GM12892 (cell line): ENCODE results near the gene ANKRD9.
"Not testable (repeated sequence)": the region's sequence is repeated elsewhere in the genome, so short reads cannot be mapped to it uniquely, and the experiment has no call there.

Experiments
- DNase-seq: peaks from one replicate; pipeline ENCODE4 v3.0.0; 2011; ENCODE audit not compliant: insufficient read length
- FAIRE-seq: peaks from 2 replicates; lab custom pipeline; 2011; peaks lifted over from hg19 to GRCh38; lab: Jason Lieb, UNC
- POLR2A ChIP-seq: IDR thresholded peaks from 2 replicates; pipeline ENCODE4 v1.6.1; 2011; ENCODE audit warnings: low read depth, low read length, control low read depth
- POLR2AphosphoS5 ChIP-seq: IDR thresholded peaks from 2 replicates; pipeline ENCODE4 v1.6.1; 2011; ENCODE audit warnings: low read depth, low read length, control low read depth
- TAF1 ChIP-seq: IDR thresholded peaks from 2 replicates; pipeline ENCODE4 v1.6.1; 2011; ENCODE audit warnings: low read depth, mild to moderate bottlenecking, control low read depth, low read length, borderline replicate concordance

The ANKRD9 gene

DNA sequence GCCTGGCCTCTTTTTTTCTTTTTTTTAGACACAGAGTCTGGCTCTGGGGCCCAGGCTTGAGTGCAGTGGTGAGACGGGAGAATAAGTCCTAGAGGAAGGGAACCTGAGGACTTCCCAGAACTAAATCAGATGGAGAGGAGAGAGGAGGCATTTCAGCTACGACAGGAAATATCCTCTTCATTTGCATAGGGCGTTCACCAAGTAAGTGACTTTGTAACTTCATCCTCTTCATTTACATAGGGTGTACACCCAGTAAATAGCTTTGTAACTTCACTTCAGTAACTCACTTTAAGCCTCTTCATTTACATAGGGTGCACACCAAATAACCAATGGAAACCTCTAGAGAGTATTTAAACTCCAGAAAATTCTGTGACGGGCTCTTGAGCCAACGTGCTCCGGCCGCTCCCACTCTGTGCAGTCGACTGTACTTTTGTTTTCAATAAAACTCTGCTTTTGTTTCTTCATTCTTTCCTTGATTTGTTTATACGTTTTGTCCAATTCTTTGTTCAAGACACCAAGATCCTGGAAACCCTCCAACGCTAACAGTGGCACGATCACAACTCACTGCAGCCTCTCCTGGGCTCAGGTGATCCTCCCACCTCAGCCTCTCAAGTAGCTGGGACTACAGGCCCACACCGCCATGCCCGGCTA is 21.4 kb upstream of the ANKRD9 start:
- TF ChIP-seq POLR2AphosphoS5, result no peak
- TF ChIP-seq TAF1, result no peak
- TF ChIP-seq POLR2A, result no peak
- DNase-seq, result peak; percentile 11
- FAIRE-seq, result no peak

DNA sequence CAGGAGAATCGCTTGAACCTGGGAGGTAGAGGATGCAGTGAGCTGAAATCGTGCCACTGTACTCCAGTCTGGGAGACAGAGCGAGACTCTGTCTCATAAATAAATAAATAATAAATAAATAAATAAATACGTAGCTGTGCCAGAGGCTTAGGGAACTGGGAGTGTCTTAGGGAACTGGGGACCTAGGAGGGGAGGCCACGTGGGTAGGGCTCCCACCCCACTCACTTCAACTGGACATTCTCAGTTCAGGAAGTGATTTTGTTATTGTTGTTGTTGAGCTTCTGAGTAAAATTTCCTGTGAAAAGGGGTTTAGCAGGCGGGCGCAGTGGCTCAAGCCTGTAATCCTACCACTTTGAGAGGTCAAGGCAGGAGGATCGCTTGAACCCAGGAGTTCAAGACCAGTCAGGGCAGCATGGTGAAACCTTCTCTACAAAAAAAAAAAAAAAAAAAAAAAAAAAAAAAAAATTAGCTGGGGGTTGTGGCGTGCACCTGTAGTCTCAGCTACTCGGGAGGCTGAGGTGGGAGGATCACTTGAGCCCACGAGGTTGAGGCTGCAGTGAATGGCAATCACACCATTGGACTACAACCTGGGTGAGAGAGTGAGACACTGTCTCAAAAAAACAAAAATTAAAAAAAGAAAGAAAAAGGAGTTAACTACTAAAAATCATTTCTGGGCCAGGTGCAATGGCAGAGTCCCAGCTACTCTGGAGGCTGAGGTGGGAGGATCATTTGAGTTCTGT is 19.0 kb upstream of the ANKRD9 start:
- TF ChIP-seq TAF1 (no peak), POLR2AphosphoS5 (no peak), POLR2A (no peak)
- DNase-seq (no peak), FAIRE-seq (no peak)

DNA sequence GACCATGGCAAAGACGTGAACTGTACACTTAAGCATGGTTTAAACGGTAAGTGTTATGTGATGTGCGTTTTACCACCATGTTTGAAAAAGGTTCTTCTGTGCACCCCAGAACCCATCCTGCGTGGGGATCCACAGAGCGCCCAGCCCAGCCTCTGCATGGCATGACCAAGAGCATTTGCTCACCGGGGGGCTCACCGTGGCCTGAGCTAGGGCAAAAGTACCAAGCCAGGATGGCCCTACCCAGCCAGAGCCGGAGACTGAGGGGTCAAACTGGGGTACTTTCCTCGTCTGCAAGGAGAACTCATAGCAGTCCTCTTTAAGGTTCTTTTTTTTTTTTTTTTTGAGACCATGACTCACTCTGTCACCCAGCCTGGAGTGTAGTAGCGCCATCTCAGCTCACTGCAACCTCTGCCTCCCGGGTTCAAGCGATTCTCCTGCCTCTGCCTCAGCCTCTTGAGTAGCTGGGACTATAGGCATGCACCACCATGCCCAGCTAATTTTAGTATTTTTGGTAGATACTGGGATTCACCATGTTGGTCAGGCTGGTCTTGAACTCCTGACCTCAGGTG is 16.4 kb upstream of the ANKRD9 start:
- TF ChIP-seq POLR2A (no peak), POLR2AphosphoS5 (no peak), TAF1 (no peak)
- DNase-seq, result no peak

DNA sequence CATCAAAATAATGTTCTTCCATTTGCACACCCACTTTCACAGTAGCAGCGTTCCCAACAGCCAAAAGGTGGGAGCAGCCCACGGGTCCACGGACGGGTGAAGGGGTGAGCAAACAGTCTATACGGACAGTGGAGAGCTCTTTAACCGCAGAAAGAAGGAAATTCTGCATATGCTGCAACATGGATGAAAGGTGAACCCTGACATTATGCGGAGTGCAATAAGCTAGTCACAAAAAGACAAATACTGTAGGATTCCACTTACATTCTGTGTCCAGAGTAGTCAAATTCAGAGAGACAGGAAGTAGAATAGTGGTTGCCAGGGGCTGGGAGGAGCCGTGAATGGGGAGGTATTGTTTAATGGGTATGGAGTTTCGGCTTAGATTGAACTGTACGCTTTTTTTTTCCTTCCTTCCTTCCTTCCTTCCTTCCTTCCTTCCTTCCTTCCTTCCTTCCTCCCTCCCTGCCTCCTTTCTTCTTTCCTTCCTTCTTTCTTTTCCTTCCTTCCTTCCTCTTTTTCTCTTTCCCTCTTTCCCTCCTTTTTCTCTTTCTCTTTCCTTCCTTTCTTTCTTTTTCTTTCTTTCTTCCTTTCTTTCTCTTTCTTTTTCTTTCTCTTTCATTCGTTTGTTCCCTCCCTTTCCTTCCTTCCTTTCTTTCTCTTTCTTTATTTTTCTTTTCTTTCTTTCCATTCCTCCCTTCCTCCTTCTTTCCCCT is 15.8 kb upstream of the ANKRD9 start:
- no peak for DNase-seq
- TF ChIP-seq POLR2A, result no peak
- TF ChIP-seq POLR2AphosphoS5, result no peak
- no peak for TF ChIP-seq TAF1
- peak; percentile 17 for FAIRE-seq

More for the DNA sequence above, 16.4 kb upstream of the ANKRD9 start:
- FAIRE-seq, result no peak

DNA sequence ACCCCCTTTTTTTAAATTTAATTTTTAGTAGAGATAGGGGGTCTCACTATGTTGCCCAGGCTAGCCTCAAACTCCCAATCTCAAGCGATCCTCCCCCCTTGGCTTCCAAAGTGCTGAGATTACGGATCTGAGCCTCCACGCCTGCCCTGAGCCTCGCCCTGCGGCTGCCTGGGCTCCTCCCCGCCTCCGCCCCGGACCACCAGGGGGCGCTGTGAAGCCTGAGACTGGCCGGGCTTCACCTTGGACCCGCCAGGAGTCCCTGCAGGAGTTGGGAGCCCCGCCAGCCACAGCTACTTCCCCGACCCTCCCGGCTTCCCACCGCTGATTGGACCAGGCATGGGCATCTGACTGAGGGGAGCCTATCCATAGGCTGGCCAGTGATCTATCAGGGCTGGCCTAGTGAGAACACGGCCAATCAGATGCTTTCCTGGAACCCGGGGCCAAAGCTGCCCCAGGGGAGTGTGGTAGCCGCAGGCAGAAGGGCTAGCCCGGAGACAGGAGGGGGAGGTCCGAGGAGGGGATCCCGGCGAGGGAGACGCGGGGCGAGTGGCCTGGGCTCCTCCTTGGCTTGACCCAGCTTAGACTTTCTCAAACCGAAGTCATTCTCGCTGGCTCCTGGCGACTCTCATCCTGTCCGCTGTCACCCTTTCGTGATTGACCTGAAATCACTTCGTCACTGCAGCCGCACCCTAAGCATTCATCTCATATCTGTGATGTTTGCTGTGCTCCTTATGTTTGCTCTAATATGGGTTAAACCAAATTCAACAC is 15.1 kb upstream of the ANKRD9 start:
- peak; percentile 93 for FAIRE-seq
- TF ChIP-seq TAF1 (0 out of 2 replicates have a peak, but pooled peaks have one; percentile 33), POLR2A (peak; percentile 68), POLR2AphosphoS5 (peak; percentile 64; the same call in 1 of the 2 replicates)
- peak; percentile 100 for DNase-seq

DNA sequence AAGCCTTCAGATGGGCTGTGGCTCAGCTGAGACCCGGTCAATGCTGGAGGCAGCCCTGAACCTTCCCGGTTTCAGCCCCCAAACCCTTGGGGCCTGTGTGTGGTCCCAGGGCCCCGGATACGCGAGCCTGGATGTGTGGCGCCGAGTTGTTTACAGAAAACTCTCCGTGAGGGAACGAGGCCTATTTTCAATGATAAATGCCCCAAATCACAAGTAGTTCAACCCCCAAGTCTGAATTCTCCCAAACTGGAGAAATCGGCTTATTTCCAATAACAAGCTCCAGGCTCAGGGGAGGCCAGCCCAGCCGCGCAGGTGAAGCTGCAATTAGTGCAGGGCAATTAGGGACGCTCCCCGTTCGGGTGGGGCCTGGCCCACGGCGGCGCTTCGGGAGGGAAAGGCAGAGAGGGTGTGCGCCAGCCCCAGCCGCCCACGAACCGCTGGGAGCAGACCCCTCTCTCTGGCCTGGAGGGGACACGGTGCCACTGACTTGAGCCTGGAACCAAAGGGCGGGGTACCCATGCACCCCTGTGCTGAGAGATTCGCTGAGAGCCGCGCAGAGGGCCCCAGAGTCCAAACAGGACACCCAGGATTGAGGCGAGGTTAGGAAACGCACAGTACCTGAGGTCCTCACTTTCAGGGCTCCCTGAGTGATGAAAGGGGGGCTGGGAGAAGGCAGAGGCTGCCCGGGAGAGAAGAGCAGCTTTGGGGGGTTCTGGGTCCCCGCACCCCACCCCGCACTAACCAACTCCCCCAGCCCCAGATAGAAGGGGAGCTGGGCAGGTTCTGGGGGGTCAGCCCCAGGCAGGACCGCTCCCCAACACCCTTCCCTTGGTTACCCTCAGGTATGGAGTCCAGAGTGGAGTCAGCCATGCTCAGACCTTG is 14.2 kb upstream of the ANKRD9 start:
- FAIRE-seq, result no peak
- DNase-seq, result no peak
- TF ChIP-seq POLR2AphosphoS5 (no peak), TAF1 (no peak), POLR2A (no peak)

DNA sequence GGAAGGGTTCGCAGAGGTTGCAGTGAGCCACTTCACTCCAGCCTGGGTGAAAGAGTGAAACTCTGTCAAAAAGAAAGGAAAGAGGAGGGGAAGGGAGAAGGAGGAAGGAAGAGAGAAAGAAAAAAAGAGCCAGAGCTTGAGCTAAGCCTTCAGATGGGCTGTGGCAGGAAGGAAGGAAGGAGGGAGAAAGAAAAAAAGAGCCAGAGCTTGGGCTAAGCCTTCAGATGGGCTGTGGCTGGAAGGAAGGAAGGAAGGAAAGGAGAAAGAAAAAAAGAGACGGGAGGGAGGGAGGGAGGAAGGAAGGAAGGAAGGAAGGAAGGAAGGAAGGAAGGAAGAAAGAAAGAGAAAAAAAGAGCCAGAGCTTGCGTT is 13.6 kb upstream of the ANKRD9 start:
- no peak for DNase-seq
- FAIRE-seq, result no peak
- TF ChIP-seq POLR2AphosphoS5, result no peak
- TF ChIP-seq POLR2A, result no peak
- TF ChIP-seq TAF1, result no peak

DNA sequence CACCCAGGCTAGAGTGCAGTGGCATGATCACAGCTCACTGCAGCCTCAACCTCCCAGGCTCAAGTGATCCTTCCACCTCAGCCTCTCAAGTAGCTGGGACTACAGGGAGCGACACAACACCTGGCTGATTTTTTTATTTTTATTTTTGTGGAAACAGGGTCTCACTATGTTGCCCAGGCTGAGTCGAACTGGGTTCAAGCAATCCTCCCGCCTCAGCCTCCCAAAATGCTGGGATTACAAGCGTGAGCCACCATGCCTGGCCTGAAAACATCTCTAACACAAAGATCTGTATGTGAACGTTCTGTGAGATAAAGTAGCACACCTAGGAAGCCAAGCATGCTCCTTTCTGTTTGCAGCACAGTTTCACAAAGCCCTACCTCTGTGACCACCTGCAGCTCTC is 10.1 kb upstream of the ANKRD9 start:
- not testable (repeated sequence) for FAIRE-seq, DNase-seq

DNA sequence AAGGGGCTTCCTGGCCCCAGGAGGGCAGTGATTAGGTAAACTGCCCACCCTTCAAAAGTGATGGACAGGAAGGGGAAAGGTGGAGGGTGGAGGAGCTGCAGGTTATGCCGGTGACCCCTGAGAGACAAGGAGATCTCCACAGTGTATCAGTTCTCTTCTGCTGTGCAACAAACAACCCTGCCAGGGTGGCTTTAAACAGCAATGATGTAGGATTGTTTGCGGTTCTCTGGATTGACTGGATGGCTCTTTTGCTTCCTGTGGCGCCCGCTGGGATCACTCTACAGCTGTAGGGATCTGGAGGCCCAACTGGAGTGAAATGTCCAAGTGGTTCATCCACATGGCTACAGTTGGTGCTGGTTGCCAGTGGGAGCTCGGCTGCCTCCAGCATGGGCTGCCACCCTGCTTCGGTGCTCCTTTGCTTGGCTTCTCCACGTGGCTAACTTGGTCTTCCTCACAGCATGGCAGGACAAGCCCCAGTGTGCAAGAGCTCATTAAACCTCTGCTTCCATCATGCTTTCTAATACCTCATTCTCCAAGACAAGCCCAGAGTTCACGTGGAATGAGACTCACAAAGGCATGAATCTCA is 8.6 kb upstream of the ANKRD9 start:
- FAIRE-seq (no peak), DNase-seq (no peak)
- TF ChIP-seq TAF1, result no peak
- TF ChIP-seq POLR2A, result no peak
- no peak for TF ChIP-seq POLR2AphosphoS5
